ENCODE results near the gene ASAP3.
"Not testable (repeated sequence)": the region's sequence is repeated elsewhere in the genome, so short reads cannot be mapped to it uniquely, and the experiment has no call there.

The ASAP3 gene

GRCh38 chr1:23395849-23396248, 88.1 kb downstream of the ASAP3 start:
- DNase-seq (ENCODE audit: low read depth): no peak

- no peak for DNase-seq (ENCODE audit: low read depth)
Measured at GRCh38 chr1:23395154-23395724, 88.7 kb downstream of the ASAP3 start.

GRCh38 chr1:23394684-23395083, 89.3 kb downstream of the ASAP3 start:
- no peak for DNase-seq (ENCODE audit: low read depth)

GRCh38 chr1:23394181-23394580, 89.8 kb downstream of the ASAP3 start:
- DNase-seq (ENCODE audit: low read depth): no peak

GRCh38 chr1:23393706-23394105, 90.3 kb downstream of the ASAP3 start:
- no peak for DNase-seq (ENCODE audit: low read depth)

- DNase-seq (ENCODE audit: low read depth): no peak
Measured at GRCh38 chr1:23392125-23392855, 91.7 kb downstream of the ASAP3 start.

- no peak for DNase-seq (ENCODE audit: low read depth)
Measured at GRCh38 chr1:23389837-23390321, 94.1 kb downstream of the ASAP3 start.

- no peak for DNase-seq (ENCODE audit: low read depth)
Measured at GRCh38 chr1:23387494-23387893, 96.5 kb downstream of the ASAP3 start.

GRCh38 chr1:23385119-23385621, 98.8 kb downstream of the ASAP3 start:
- no peak for DNase-seq (ENCODE audit: low read depth)

- DNase-seq (ENCODE audit: low read depth): no peak
Measured at GRCh38 chr1:23384312-23385058, 99.5 kb downstream of the ASAP3 start.

GRCh38 chr1:23383577-23384311, 100.2 kb downstream of the ASAP3 start:
- no peak for DNase-seq (ENCODE audit: low read depth)

GRCh38 chr1:23381233-23381885, 102.6 kb downstream of the ASAP3 start:
- no peak for DNase-seq (ENCODE audit: low read depth)

- no peak for DNase-seq (ENCODE audit: low read depth)
Measured at GRCh38 chr1:23380719-23381118, 103.3 kb downstream of the ASAP3 start.

- not testable (repeated sequence) for DNase-seq (ENCODE audit: low read depth)
Measured at GRCh38 chr1:23380236-23380635, 103.7 kb downstream of the ASAP3 start.

Measured in activated T-cell treated with anti-CD3 and anti-CD28 coated beads for 1 hour (primary cell).